Measurements from ENCODE around the gene ADD3.

GRCh38 chr10:110142965-110143364, 135.2 kb downstream of the ADD3 start:
- no peak for TF ChIP-seq GATA3 (IDR thresholded peaks at IDR 0.05; ENCODE audit: low read depth, low read length)
- TF ChIP-seq GATA2 (IDR thresholded peaks at IDR 0.05; ENCODE audit: low read depth, low read length), result no peak
